K562 (cell line): Measurements from ENCODE around the gene CEACAM18. TPM values are rescaled to one million over a fixed set of nuclear protein-coding genes. Genes with fewer than 3 reads are reported as not detected.

ENCODE experiments used
- ATAC-seq: fragments of 200-7000 bp; cut with Tn5 transposase; 3 replicates; pipeline ENCODE4 v1.9.1; 2020; ENCODE audit warnings: moderate library complexity
- BruUV-seq: library from RNA; stranded (reverse); fragments of 400-500 nt; replicated peaks from 2 replicates; lab custom pipeline; 2021; lab: Mats Ljungman, UMichigan
- CTCF ChIA-PET: fragments of 300-600 bp; formaldehyde crosslinking; extraction: SDS; loops from one replicate; lab custom pipeline; 2021; ENCODE audit warnings: low intra/inter-chr PET ratio; lab: Yijun Ruan, JAX
- POLR2A ChIA-PET: fragments of 300-600, 350-650 bp; sonication (Branson Sonifier 250); formaldehyde crosslinking; extraction: SDS; loops from one replicate; lab custom pipeline; 2021; ENCODE audit warnings: antibody characterized with exemption, inconsistent platforms; lab: Yijun Ruan, JAX
- DNase-seq, 4 experiments: peaks; one replicate each; pipeline versions ENCODE4 v3.0.0 to v3.0.0-alpha.2; 2011 to 2018; ENCODE audit warnings: low spot score in 3 of 4, mixed read lengths in 3 of 4; ENCODE audit errors: extremely low read depth in 1 of 4
- FAIRE-seq: peaks from 2 replicates; lab custom pipeline; 2011; peaks lifted over from hg19 to GRCh38; lab: Jason Lieb, UNC
- H2AFZ ChIP-seq: 2 replicates; pipeline ENCODE4 v1.6.0; 2011; ENCODE audit warnings: low read depth, low read length, control low read depth, inconsistent platforms
- H3K27ac ChIP-seq: fragments of 200-600 bp; 3 replicates; pipeline ENCODE4 v1.8.0; 2011; ENCODE audit warnings: low read depth, mild to moderate bottlenecking, control low read depth, inconsistent platforms, low read length, moderate library complexity, mixed read lengths; ENCODE audit errors: extremely low read depth
- H3K27me3 ChIP-seq, 2 experiments: fragments of 300-600 bp in 1 of 2; 2 replicates in 1 of 2; 3 replicates in 1 of 2; pipeline versions ENCODE4 v1.6.0 to v1.8.0; 2011; ENCODE audit warnings: inconsistent platforms in 2 of 2, low read length in 2 of 2, mild to moderate bottlenecking in 1 of 2, mixed read lengths in 1 of 2, moderate library complexity in 1 of 2; ENCODE audit not compliant: control insufficient read depth in 2 of 2, insufficient read depth in 2 of 2
- H3K36me3 ChIP-seq: fragments of 300-600 bp; 3 replicates; pipeline ENCODE4 v1.8.0; 2011; ENCODE audit warnings: mild to moderate bottlenecking, low read length, inconsistent platforms; ENCODE audit not compliant: control insufficient read depth, insufficient read depth
- H3K4me1 ChIP-seq, 2 experiments: fragments of 200-600 bp in 1 of 2; replicated peaks in 1 of 2; 2 replicates in 1 of 2; 3 replicates in 1 of 2; pipeline versions ENCODE4 v1.5.1 to v1.8.0; 2011; ENCODE audit warnings: inconsistent platforms in 2 of 2, low read length in 2 of 2, mild to moderate bottlenecking in 1 of 2, mixed read lengths in 1 of 2, moderate library complexity in 1 of 2; ENCODE audit not compliant: control insufficient read depth in 2 of 2, insufficient read depth in 2 of 2
- H3K4me2 ChIP-seq: 2 replicates; pipeline ENCODE4 v1.6.1; 2011; ENCODE audit warnings: low read length, control low read depth, inconsistent platforms, mixed read lengths; ENCODE audit not compliant: insufficient read depth
- H3K4me3 ChIP-seq: fragments of 200-600 bp; sonication (generic), shearing (Covaris generic); 2 replicates; pipeline ENCODE4 v1.5.1; 2016; ENCODE audit warnings: control low read depth, inconsistent platforms
- H3K79me2 ChIP-seq: fragments of 200-600 bp; 3 replicates; pipeline ENCODE4 v1.8.0; 2011; ENCODE audit warnings: low read length, inconsistent platforms; ENCODE audit not compliant: control insufficient read depth, insufficient read depth
- H3K9ac ChIP-seq, 2 experiments: 2 replicates each; pipeline versions ENCODE4 v1.6.0 to v1.6.1; 2011; ENCODE audit warnings: low read depth in 2 of 2, low read length in 2 of 2, control low read depth in 1 of 2, inconsistent platforms in 1 of 2, mild to moderate bottlenecking in 1 of 2, mixed read lengths in 1 of 2; ENCODE audit not compliant: insufficient read depth in 1 of 2
- H3K9me1 ChIP-seq: one replicate; pipeline ENCODE4 v1.6.0; 2011; ENCODE audit warnings: inconsistent platforms, mild to moderate bottlenecking, low read length, moderate library complexity; ENCODE audit not compliant: control insufficient read depth, insufficient read depth
- H3K9me3 ChIP-seq: replicated peaks from 2 replicates; pipeline ENCODE4 v1.5.1; 2011; ENCODE audit warnings: low read depth, low read length, inconsistent platforms; ENCODE audit not compliant: control insufficient read depth, insufficient read depth
- H4K20me1 ChIP-seq: replicated peaks from 2 replicates; pipeline ENCODE4 v1.6.1; 2011; ENCODE audit warnings: low read length, inconsistent platforms, mixed read lengths; ENCODE audit not compliant: control insufficient read depth, insufficient read depth
- ARID3A ChIP-seq: IDR thresholded peaks from 2 replicates; pipeline ENCODE4 v1.6.1; 2012; ENCODE audit warnings: low read depth, low read length, improper control_type of control experiment, borderline replicate concordance
- DDX20 ChIP-seq: fragments of 450-650 bp; IDR thresholded peaks from 2 replicates; pipeline ENCODE4 v1.6.1; 2016; ENCODE audit warnings: missing genetic modification characterization, low read depth, mild to moderate bottlenecking, missing compliant biosample characterization, moderate library complexity
- ETV1 ChIP-seq: fragments of 450-650 bp; conservative IDR thresholded peaks from 2 replicates; pipeline ENCODE4 v1.6.1; 2016; ENCODE audit warnings: missing genetic modification characterization, control low read depth, low read depth, missing compliant biosample characterization
- HEY1 ChIP-seq: fragments of 250-450 bp; sonication (Bioruptor Pico); IDR thresholded peaks from 2 replicates; pipeline ENCODE4 v1.5.0; 2020; ENCODE audit warnings: mild to moderate bottlenecking, moderate library complexity, borderline replicate concordance
- PBX2 ChIP-seq, 2 experiments: IDR thresholded peaks in 1 of 2; conservative IDR thresholded peaks in 1 of 2; 2 replicates each; pipeline ENCODE4 v1.6.1; 2016; ENCODE audit warnings: low read depth in 2 of 2, mild to moderate bottlenecking in 1 of 2, missing compliant biosample characterization in 1 of 2, missing genetic modification characterization in 1 of 2, moderate library complexity in 1 of 2
- SFPQ ChIP-seq: fragments of 200-400 bp; formaldehyde crosslinking; IDR thresholded peaks from 2 replicates; pipeline ENCODE4 v1.6.1; 2017; ENCODE audit warnings: mild to moderate bottlenecking, low read depth, low read length, moderate library complexity
- ZBTB9 ChIP-seq: fragments of 450-650 bp; formaldehyde crosslinking; IDR thresholded peaks from 2 replicates; pipeline ENCODE4 v1.4.0; 2020; ENCODE audit warnings: mild to moderate bottlenecking, moderate library complexity
- ZHX1 ChIP-seq: fragments of 150-350 bp; conservative IDR thresholded peaks from 2 replicates; pipeline ENCODE4 v1.6.1; 2014; ENCODE audit warnings: low read length
- WGBS: fragments of 100-300 bp; shearing (Covaris generic); methylation state at CpG from one replicate; pipeline ENCODE4 v1.1.6; 2016; ENCODE audit warnings: low coverage, mixed read lengths; ENCODE audit not compliant: insufficient coverage; ENCODE audit errors: missing lambda C conversion rate; 5-methylcytosine and 5-hydroxymethylcytosine counted together
- in situ Hi-C: fragments of 300-500 bp; cut with MboI; formaldehyde crosslinking; loops from 4 replicates; pipeline ENCODE4 v1.15.0; 2018; ENCODE audit warnings: inconsistent platforms, mixed read lengths
- intact Hi-C: fragments of 100-400 bp; cut with micrococcal nuclease; formaldehyde crosslinking; loops from 2 replicates; pipeline ENCODE4 v1.14.2; 2022
- polyA plus RNA-seq, 8 experiments: library from polyadenylated mRNA; depleted of rRNA in 4 of 8; stranded (reverse) in 5 of 8; unstranded in 3 of 8; fragments of >200 nt; fragmentation: Nextera tagmentation in 2 of 8; fragmentation: Illumina TruSeq in 1 of 8; extraction: Ambion mirVana in 2 of 8; extraction: Trizol in 1 of 8; gene quantifications; 2 replicates each; pipeline versions ENCODE4 v1.2.1 to v1.2.3, GENCODE V29; 2011 to 2014; ENCODE audit warnings: inconsistent platforms in 1 of 8, missing spikeins in 1 of 8
- total RNA-seq, 7 experiments: library from RNA; depleted of rRNA in 6 of 7; stranded (reverse); fragments of >200 nt in 6 of 7; fragmentation: Illumina TruSeq in 2 of 7; extraction: Trizol in 2 of 7; gene quantifications; 2 replicates each; pipeline versions ENCODE4 v1.2.1 to v1.2.3, GENCODE V29; 2011 to 2021; ENCODE audit warnings: low replicate concordance in 1 of 7

The CEACAM18 gene
- total and polyA plus RNA-seq, 9 of the 15 experiments (the other 6 are each of a cell fraction or from before 2014, with no cell fraction given): 0.08 to 0.24 (median 0.15) TPM; not detected in 3

GRCh38 chr19:51448411-51449016, 29.8 kb upstream of the CEACAM18 start:
- H3K79me2 ChIP-seq: no peaks in the 10 kb centered on the region
- H3K9me3 ChIP-seq: peaks cover 1% of the 10 kb centered on the region; the same call in 1 of the 2 replicates
- ATAC-seq (peak; percentile 47), FAIRE-seq (peak; percentile 15), DNase-seq (peak in 1 of 4 experiments; percentile 28)
- H3K27ac ChIP-seq: no peak overlapping the region
- H3K27me3 ChIP-seq: no peaks in the 10 kb centered on the region
- 8% methylated on average over 13 of the region's 13 CpGs for WGBS
- CTCF ChIA-PET: no interaction called here
- H3K4me2 ChIP-seq: peak overlapping the region; percentile 60
- no peak overlapping the region for H3K4me3 ChIP-seq
- no peaks in the 10 kb centered on the region for H3K9me1 ChIP-seq
- intact Hi-C loops: no loop called here
- H2AFZ ChIP-seq: peak overlapping the region; percentile 35; the same call in 1 of the 2 replicates
- H3K4me1 ChIP-seq: peaks cover 13 to 19% of the 10 kb centered on the region in 2 experiments
- no TSS peak for BruUV-seq
- H3K9ac ChIP-seq: no peak overlapping the region; a peak in 1 of 4 replicates
- no peaks in the 10 kb centered on the region for H3K36me3 ChIP-seq
- POLR2A ChIA-PET: no interaction called here
- in situ Hi-C loops: no loop called here
- H4K20me1 ChIP-seq: no peaks in the 10 kb centered on the region
- TF ChIP-seq HEY1 (no peak), DDX20 (tag) (no peak), ZBTB9 (CRISPR knock-in tag) (no peak), ZHX1 (no peak), ETV1 (tag) (peak; percentile 20; the same call in 1 of the 2 replicates), ARID3A (peak; percentile 31; the same call in 1 of the 2 replicates), SFPQ (no peak), PBX2 (CRISPR knock-in tag; IDR thresholded peaks at IDR 0.05; ENCODE audit: low read depth) (no peak), PBX2 (tag; conservative IDR thresholded peaks at IDR 0.05; ENCODE audit: low read depth) (no peak)
